ENCODE data around the gene PRSS23.
A peak's percentile ranks its signal among the peaks of the same experiment; 100 is the strongest.

Gene PRSS23

DNA sequence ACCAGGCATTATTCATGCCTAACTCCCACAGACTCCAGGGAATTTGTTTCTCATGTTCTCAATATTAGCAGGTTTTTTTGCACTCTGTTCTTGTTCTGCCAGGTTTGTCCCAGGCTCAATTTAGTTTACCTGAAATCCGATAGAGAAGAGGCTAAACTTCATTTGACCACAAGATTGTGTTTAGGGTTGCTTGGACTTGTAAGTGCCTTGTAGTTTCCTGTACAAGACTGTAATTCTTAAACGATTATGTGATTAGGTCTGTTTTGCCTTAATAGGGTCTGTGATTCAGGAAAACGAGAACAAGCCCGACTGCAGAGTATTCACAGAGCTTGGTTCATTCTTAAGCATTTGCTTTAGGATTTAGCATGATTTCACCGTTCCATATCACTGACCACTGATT, 1.8 kb downstream of the PRSS23 start:
- POLR2A ChIA-PET, result no interaction called here
- no peak for DNase-seq (ENCODE audit: extremely low spot score)
- TF ChIP-seq, protein P1, sequence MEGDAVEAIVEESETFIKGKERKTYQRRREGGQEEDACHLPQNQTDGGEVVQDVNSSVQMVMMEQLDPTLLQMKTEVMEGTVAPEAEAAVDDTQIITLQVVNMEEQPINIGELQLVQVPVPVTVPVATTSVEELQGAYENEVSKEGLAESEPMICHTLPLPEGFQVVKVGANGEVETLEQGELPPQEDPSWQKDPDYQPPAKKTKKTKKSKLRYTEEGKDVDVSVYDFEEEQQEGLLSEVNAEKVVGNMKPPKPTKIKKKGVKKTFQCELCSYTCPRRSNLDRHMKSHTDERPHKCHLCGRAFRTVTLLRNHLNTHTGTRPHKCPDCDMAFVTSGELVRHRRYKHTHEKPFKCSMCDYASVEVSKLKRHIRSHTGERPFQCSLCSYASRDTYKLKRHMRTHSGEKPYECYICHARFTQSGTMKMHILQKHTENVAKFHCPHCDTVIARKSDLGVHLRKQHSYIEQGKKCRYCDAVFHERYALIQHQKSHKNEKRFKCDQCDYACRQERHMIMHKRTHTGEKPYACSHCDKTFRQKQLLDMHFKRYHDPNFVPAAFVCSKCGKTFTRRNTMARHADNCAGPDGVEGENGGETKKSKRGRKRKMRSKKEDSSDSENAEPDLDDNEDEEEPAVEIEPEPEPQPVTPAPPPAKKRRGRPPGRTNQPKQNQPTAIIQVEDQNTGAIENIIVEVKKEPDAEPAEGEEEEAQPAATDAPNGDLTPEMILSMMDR (IDR thresholded peaks at IDR 0.05; ENCODE audit: control extremely low read depth, extremely low read depth, low read depth, missing control alignments), result no peak
- CTCF ChIA-PET, result interaction anchor here (0.8 kb wide), 1 partner anchor 82 kb away, joined by 3 read pairs; no protein-coding TSS in a partner anchor

DNA sequence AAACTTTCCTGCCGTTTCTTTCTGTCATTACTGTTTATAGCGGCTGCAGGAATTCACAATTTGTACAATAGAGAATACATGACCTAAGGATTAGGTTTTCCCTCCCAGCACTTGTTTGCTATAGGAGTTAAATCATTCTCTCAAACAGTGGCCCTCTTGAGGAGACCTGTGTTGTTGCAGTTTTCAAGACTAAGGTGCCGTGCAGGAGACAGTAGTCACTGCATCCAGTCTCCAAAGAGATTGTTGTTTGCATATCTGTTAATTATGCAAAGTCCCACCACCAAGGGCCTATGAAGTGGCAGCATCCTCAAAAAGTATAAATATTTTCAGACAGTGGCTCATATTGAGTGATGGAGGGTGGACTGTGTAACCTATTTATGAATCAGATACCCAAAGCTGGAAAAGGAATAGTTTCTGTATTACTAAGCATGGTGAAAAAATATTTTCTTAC, 2.3 kb downstream of the PRSS23 start:
- ChIA-PET POLR2A (no interaction called here), CTCF (interaction anchor here (0.8 kb wide), 1 partner anchor 82 kb away, joined by 3 read pairs; no protein-coding TSS in a partner anchor)
- TF ChIP-seq, protein P1 (IDR thresholded peaks at IDR 0.05; ENCODE audit: control extremely low read depth, extremely low read depth, low read depth, missing control alignments), result peak; percentile 7
- no peak for DNase-seq (ENCODE audit: extremely low spot score)

GRCh38 chr11:86803136-86804045, 3.0 kb downstream of the PRSS23 start:
- TF ChIP-seq, protein P1 (IDR thresholded peaks at IDR 0.05; ENCODE audit: control extremely low read depth, extremely low read depth, low read depth, missing control alignments), result no peak
- POLR2A ChIA-PET, result no interaction called here
- DNase-seq (ENCODE audit: extremely low spot score), result no peak
- CTCF ChIA-PET, result interaction anchor here (4.7 kb wide), 1 partner anchor 13 kb away, joined by 16 read pairs; no protein-coding TSS in a partner anchor

GRCh38 chr11:86804951-86805350, 4.6 kb downstream of the PRSS23 start:
- TF ChIP-seq, protein P1 (IDR thresholded peaks at IDR 0.05; ENCODE audit: control extremely low read depth, extremely low read depth, low read depth, missing control alignments), result no peak
- POLR2A ChIA-PET, result no interaction called here
- no peak for DNase-seq (ENCODE audit: extremely low spot score)
- CTCF ChIA-PET, result interaction anchor here (1.0 to 4.7 kb wide), 2 partner anchors 12 to 348 kb away, joined by 3 to 16 read pairs; no protein-coding TSS in a partner anchor

DNA sequence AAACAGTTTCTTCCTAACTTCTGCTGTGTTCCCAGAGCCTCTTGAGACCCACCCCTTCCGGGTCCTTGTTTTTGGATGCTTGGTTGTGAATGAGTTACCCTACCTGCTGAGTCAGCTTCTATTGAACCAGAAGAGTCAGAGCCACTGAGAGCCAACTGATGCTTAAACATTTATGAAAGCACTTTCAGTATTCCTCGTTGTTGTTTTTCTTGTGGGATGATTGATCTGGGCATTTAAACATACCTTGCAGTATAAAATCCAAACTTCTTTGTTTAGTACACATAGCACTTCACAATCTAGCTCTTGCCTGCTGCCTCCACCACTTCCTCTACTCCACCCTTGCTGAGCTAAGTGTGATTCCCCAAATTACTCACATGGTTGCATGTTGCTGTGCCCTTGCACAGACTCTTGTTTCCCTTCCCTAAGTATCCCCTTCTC, 5.5 kb downstream of the PRSS23 start:
- CTCF ChIA-PET, result interaction anchor here (1.1 to 4.7 kb wide), 5 partner anchors 11 to 442 kb away, joined by 3 to 16 read pairs (median 3); no protein-coding TSS in a partner anchor
- POLR2A ChIA-PET, result no interaction called here
- peak; percentile 23 for DNase-seq (ENCODE audit: extremely low spot score)
- TF ChIP-seq, protein P1 (IDR thresholded peaks at IDR 0.05; ENCODE audit: control extremely low read depth, extremely low read depth, low read depth, missing control alignments), result no peak

GRCh38 chr11:86806903-86807302, 6.6 kb downstream of the PRSS23 start:
- DNase-seq (ENCODE audit: extremely low spot score), result no peak
- CTCF ChIA-PET, result interaction anchor here (1.2 to 4.7 kb wide), 5 partner anchors 8 to 443 kb away, joined by 3 to 16 read pairs (median 3); no protein-coding TSS in a partner anchor
- POLR2A ChIA-PET, result no interaction called here
- TF ChIP-seq, protein P1 (IDR thresholded peaks at IDR 0.05; ENCODE audit: control extremely low read depth, extremely low read depth, low read depth, missing control alignments), result no peak
